Upper lobe of right lung (tissue), 1 donor: Measurements from ENCODE around the gene RCE1. TPM values are rescaled to one million over a fixed set of nuclear protein-coding genes. Genes with fewer than 3 reads are reported as not detected.

Source experiments
- ATAC-seq: fragments of 200-7000 bp; cut with Tn5 transposase; one replicate; pipeline ENCODE4 v1.9.1; 2020; ENCODE audit warnings: mild to moderate bottlenecking, moderate library complexity
- DNase-seq: peaks from one replicate; pipeline ENCODE4 v3.0.0-alpha.2; 2020
- H3K27ac ChIP-seq: fragments of 200-600 bp; one replicate; pipeline ENCODE4 v1.8.0; 2022
- H3K27me3 ChIP-seq: fragments of 200-600 bp; one replicate; pipeline ENCODE4 v1.8.0; 2022; ENCODE audit warnings: mild to moderate bottlenecking
- H3K36me3 ChIP-seq: fragments of 200-600 bp; one replicate; pipeline ENCODE4 v1.8.0; 2022
- H3K4me1 ChIP-seq: fragments of 200-600 bp; one replicate; pipeline ENCODE4 v1.8.0; 2022
- H3K4me3 ChIP-seq: fragments of 200-600 bp; one replicate; pipeline ENCODE4 v1.8.0; 2022; ENCODE audit warnings: mild to moderate bottlenecking
- H3K9me3 ChIP-seq: fragments of 200-600 bp; one replicate; pipeline ENCODE4 v1.8.0; 2022
- CTCF ChIP-seq: fragments of 200-600 bp; IDR thresholded peaks from one replicate; pipeline ENCODE4 v1.8.0; 2022; ENCODE audit warnings: antibody characterized with exemption
- intact Hi-C: fragments of 100-400 bp; cut with DNase I; formaldehyde crosslinking; loops from one replicate; pipeline ENCODE4 v1.11.0; 2022
- total RNA-seq: library from RNA; stranded (reverse); fragmentation: NEBNext Ultra II Directional; extraction: Animal tissue kit (Norgen Biotek cat#: 25700); gene quantifications from one replicate; pipeline ENCODE4 v1.2.1, GENCODE V29; 2021
- donor health status: DM: no; HTN: yes; CAD: no; lungs with severe emphysema.

Gene RCE1
- total RNA-seq, 1 donor from 2014 or later = 18.4 TPM

DNA sequence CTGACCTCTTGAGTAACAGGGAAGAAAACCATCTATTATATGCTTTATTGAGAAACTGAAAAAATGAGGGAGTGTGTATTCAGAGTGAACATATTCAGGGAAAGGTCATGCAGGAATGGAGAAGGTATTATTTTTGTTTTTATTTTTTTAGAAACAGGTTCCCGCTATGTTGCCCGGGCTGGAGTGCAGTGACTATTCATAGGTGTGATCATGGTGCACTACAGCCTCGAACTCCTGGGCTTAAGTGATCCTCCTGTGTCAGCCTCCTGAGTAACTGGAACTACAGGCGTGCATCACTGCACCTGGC, 8.7 kb upstream of the RCE1 start:
- no peak for ATAC-seq
- H3K9me3 ChIP-seq = no peaks in the 10 kb centered on the region
- no peaks in the 10 kb centered on the region for H3K27me3 ChIP-seq
- peaks cover 8% of the 10 kb centered on the region for H3K36me3 ChIP-seq
- H3K4me1 ChIP-seq = no peaks in the 10 kb centered on the region
- TF ChIP-seq CTCF = no peak
- no peak for DNase-seq
- no peak overlapping the region for H3K27ac ChIP-seq
- H3K4me3 ChIP-seq = no peak overlapping the region
- intact Hi-C loops = loop anchor here (5.0 kb wide), 1 partner anchor 137 kb away; no protein-coding TSS in a partner anchor

GRCh38 chr11:66834943-66835342, 8.3 kb upstream of the RCE1 start:
- no peaks in the 10 kb centered on the region for H3K4me1 ChIP-seq
- H3K36me3 ChIP-seq = peaks cover 8% of the 10 kb centered on the region
- H3K27ac ChIP-seq = no peak overlapping the region
- no peaks in the 10 kb centered on the region for H3K9me3 ChIP-seq
- intact Hi-C loops = loop anchor here (5.0 kb wide), 1 partner anchor 138 kb away; no protein-coding TSS in a partner anchor
- DNase-seq (no peak), ATAC-seq (no peak)
- H3K4me3 ChIP-seq = no peak overlapping the region
- TF ChIP-seq CTCF = no peak
- no peaks in the 10 kb centered on the region for H3K27me3 ChIP-seq

GRCh38 chr11:66835768-66836405, 7.4 kb upstream of the RCE1 start:
- Histone ChIP-seq H3K4me1 (no peaks in the 10 kb centered on the region), H3K27me3 (no peaks in the 10 kb centered on the region), H3K9me3 (no peaks in the 10 kb centered on the region), H3K4me3 (no peak overlapping the region), H3K27ac (no peak overlapping the region), H3K36me3 (peaks cover 8% of the 10 kb centered on the region)
- intact Hi-C loops = no loop called here
- no peak for DNase-seq
- no peak for ATAC-seq
- no peak for TF ChIP-seq CTCF

- H3K27me3 ChIP-seq = no peaks in the 10 kb centered on the region
- intact Hi-C loops = no loop called here
- H3K4me3 ChIP-seq = no peak overlapping the region
- H3K4me1 ChIP-seq = peaks cover 21% of the 10 kb centered on the region
- H3K36me3 ChIP-seq = peaks cover 16% of the 10 kb centered on the region
- ATAC-seq (no peak), DNase-seq (no peak)
- no peak overlapping the region for H3K27ac ChIP-seq
- no peak for TF ChIP-seq CTCF
- no peaks in the 10 kb centered on the region for H3K9me3 ChIP-seq
Measured at GRCh38 chr11:66840317-66841091, 2.7 kb upstream of the RCE1 start.

DNA sequence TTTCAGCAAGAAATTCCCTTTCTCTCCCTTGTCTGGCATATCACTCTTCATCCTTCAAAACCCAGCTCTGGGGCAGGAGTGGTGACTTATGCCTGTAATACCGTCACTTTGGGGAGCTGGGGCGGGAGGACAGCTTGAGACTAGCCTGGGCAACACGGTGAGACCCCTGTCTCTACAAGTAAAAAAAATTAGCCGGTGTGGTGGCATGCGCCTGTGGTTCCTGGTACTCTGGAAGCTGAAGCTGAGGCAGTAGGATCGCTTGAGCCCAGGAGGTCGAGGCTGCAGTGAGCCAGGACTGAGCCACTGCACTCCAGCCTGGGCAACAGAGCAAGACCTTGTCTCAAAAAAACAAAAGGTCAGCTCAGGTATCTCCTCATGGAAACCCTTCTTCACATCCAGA, 1.4 kb upstream of the RCE1 start:
- peak overlapping the region; percentile 99 for H3K27ac ChIP-seq
- DNase-seq = no peak
- intact Hi-C loops = no loop called here

More for the DNA sequence above, 1.4 kb upstream of the RCE1 start:
- Histone ChIP-seq H3K4me1 (peaks cover 21% of the 10 kb centered on the region), H3K4me3 (peak overlapping the region; percentile 97), H3K27me3 (no peaks in the 10 kb centered on the region), H3K9me3 (no peaks in the 10 kb centered on the region), H3K36me3 (peaks cover 23% of the 10 kb centered on the region)
- no peak for TF ChIP-seq CTCF
- no peak for ATAC-seq
